GM18867 (cell line): Measurements from ENCODE around the gene ADAM30.
"Not testable (repeated sequence)": the region's sequence is repeated elsewhere in the genome, so short reads cannot be mapped to it uniquely, and the experiment has no call there.

Source experiments
- ATAC-seq: cut with Tn5 transposase; IDR thresholded peaks from one replicate; pipeline ENCODE4 v1.9.1; 2021; ENCODE audit warnings: mild to moderate bottlenecking, moderate library complexity; ENCODE audit not compliant: unreplicated experiment

The ADAM30 gene

GRCh38 chr1:119879510-119880434 lies 16.5 kb downstream of the ADAM30 start:
- no peak for ATAC-seq

- no peak for ATAC-seq
These were observed 18.1 kb downstream of the ADAM30 start for GRCh38 chr1:119878171-119878570.

GRCh38 chr1:119874186-119874585 lies 22.1 kb downstream of the ADAM30 start:
- no peak for ATAC-seq

- no peak for ATAC-seq
These were observed 22.9 kb downstream of the ADAM30 start for GRCh38 chr1:119873135-119874015.

GRCh38 chr1:119871881-119872280 lies 24.4 kb downstream of the ADAM30 start:
- ATAC-seq = no peak

GRCh38 chr1:119870917-119871596 lies 25.3 kb downstream of the ADAM30 start:
- no peak for ATAC-seq

GRCh38 chr1:119869995-119870394 lies 26.3 kb downstream of the ADAM30 start:
- no peak for ATAC-seq

GRCh38 chr1:119868176-119868575 lies 28.1 kb downstream of the ADAM30 start:
- no peak for ATAC-seq

GRCh38 chr1:119866451-119866850 lies 29.9 kb downstream of the ADAM30 start:
- ATAC-seq = no peak

- ATAC-seq = no peak
These were observed 30.7 kb downstream of the ADAM30 start for GRCh38 chr1:119865627-119866026.

GRCh38 chr1:119862276-119862675 lies 34.0 kb downstream of the ADAM30 start:
- no peak for ATAC-seq

GRCh38 chr1:119861547-119861946 lies 34.8 kb downstream of the ADAM30 start:
- no peak for ATAC-seq

GRCh38 chr1:119859647-119860046 lies 36.7 kb downstream of the ADAM30 start:
- no peak for ATAC-seq

- not testable (repeated sequence) for ATAC-seq
These were observed 37.6 kb downstream of the ADAM30 start for GRCh38 chr1:119858556-119859214.

GRCh38 chr1:119858126-119858525 lies 38.2 kb downstream of the ADAM30 start:
- no peak for ATAC-seq

GRCh38 chr1:119853155-119853554 lies 43.2 kb downstream of the ADAM30 start:
- ATAC-seq = no peak

- ATAC-seq = not testable (repeated sequence)
These were observed 52.1 kb downstream of the ADAM30 start for GRCh38 chr1:119844206-119844605.
